ENCODE data around the gene HABP4. TPM values are rescaled to one million over a fixed set of nuclear protein-coding genes. Genes with fewer than 3 reads are reported as not detected.

The HABP4 gene
- total RNA-seq, 4 donors from 2014 or later: 6.3 to 13.4 (median 10.2) TPM

DNA sequence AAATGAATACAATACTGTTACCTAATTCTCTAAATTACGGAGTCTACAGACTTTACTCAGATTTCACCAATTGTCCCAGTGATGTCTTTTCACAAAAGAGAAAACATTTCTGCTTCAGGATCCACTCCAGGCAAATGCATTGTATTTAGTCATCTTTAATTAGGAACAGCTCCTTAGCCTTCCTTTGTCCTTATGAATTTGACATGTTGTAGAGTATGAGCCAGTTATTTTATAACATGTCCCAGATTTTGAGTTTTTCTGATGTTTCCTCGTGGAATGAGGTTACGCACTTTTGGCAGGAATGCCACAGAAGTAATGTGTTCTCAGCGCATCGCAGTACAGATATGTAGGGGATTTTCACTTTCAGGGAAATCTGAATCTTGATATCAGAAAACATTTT, 10.5 kb downstream of the HABP4 start:
- peak in 1 of 2 donors; percentile 26 for DNase-seq (ENCODE audit: low spot score in 2 of 2)
- no peak for TF ChIP-seq CTCF (IDR thresholded peaks at IDR 0.05)
- no peak for TF ChIP-seq POLR2A (IDR thresholded peaks at IDR 0.05)
- intact Hi-C loops (cut with DNase I; ENCODE audit: low total_unique reads): no loop called here
- no peak overlapping the region for H3K4me3 ChIP-seq (ENCODE audit: low read depth, poor library complexity, severe bottlenecking)
- WGBS, 2 donors: 55 to 65% methylated on average over 5 of the region's 5 CpGs

DNA sequence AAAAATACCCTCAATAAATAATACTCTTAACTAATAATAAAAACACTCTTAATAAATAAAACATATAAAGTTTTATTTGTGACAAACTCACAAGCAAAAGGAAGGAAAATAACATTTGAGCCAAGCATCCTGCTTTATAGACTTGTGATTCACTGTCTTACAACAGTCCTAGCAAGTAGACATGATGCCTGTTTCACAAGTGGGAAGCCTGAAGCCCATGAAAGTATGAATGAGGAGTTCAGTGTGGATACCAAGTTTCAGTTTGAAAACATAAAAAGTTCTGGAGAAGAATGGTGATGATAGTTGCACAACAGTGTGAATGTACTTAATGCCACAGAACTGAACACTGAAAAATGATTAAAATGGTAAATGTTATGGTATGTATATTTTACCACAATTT, 10.9 kb downstream of the HABP4 start:
- DNase-seq (ENCODE audit: low spot score in 2 of 2): no peak
- no peak overlapping the region for H3K4me3 ChIP-seq (ENCODE audit: low read depth, poor library complexity, severe bottlenecking)
- intact Hi-C loops (cut with DNase I; ENCODE audit: low total_unique reads): no loop called here
- TF ChIP-seq CTCF (IDR thresholded peaks at IDR 0.05) (no peak), POLR2A (IDR thresholded peaks at IDR 0.05) (no peak)

- 72 to 73% methylated on average over 8 of the region's 8 CpGs for WGBS, 2 donors
- intact Hi-C loops (cut with DNase I; ENCODE audit: low total_unique reads): no loop called here
- H3K4me3 ChIP-seq (ENCODE audit: low read depth, poor library complexity, severe bottlenecking): no peak overlapping the region
Observed at GRCh38 chr9:96461336-96461735, 11.4 kb downstream of the HABP4 start.

GRCh38 chr9:96462541-96462940, 12.6 kb downstream of the HABP4 start:
- 93 to 95% methylated on average over 6 of the region's 6 CpGs for WGBS, 2 donors
- no peak overlapping the region for H3K4me3 ChIP-seq (ENCODE audit: low read depth, poor library complexity, severe bottlenecking)
- no peak for TF ChIP-seq POLR2A (IDR thresholded peaks at IDR 0.05)
- no peak for TF ChIP-seq CTCF (IDR thresholded peaks at IDR 0.05)
- no peak for DNase-seq (ENCODE audit: low spot score in 2 of 2)
- intact Hi-C loops (cut with DNase I; ENCODE audit: low total_unique reads): no loop called here

More at GRCh38 chr9:96461336-96461735, 11.4 kb downstream of the HABP4 start:
- TF ChIP-seq CTCF (IDR thresholded peaks at IDR 0.05) (no peak), POLR2A (IDR thresholded peaks at IDR 0.05) (no peak)
- DNase-seq (ENCODE audit: low spot score in 2 of 2): no peak

- 82 to 85% methylated on average over 6 of the region's 6 CpGs for WGBS, 2 donors
- H3K4me3 ChIP-seq (ENCODE audit: low read depth, poor library complexity, severe bottlenecking): no peak overlapping the region
- intact Hi-C loops (cut with DNase I; ENCODE audit: low total_unique reads): no loop called here
- TF ChIP-seq POLR2A (IDR thresholded peaks at IDR 0.05) (no peak), CTCF (IDR thresholded peaks at IDR 0.05) (no peak)
- no peak for DNase-seq (ENCODE audit: low spot score in 2 of 2)
Observed at GRCh38 chr9:96464426-96464825, 14.5 kb downstream of the HABP4 start.

DNA sequence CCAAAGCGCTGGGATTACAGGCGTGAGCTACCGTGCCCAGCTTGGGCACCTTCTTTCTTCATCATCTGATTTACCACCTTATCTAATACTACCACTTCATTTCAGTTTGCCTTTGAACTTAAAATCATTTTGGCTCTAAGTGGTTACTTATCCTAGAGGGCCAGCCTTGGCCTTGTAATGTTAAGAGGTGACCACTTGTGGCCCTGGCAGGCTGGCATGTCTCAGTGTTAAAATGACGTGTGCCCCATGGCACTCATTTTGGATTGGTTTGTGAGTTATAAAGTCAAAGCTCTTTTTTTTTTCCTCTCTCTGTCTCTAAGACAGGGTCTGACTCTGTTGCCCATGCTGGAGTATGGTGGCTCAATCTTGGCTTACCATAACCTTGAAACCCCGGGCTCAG, 17.8 kb downstream of the HABP4 start:
- TF ChIP-seq POLR2A (IDR thresholded peaks at IDR 0.05) (no peak), CTCF (IDR thresholded peaks at IDR 0.05) (no peak)
- H3K4me3 ChIP-seq (ENCODE audit: low read depth, poor library complexity, severe bottlenecking): no peak overlapping the region
- intact Hi-C loops (cut with DNase I; ENCODE audit: low total_unique reads): no loop called here
- 94 to 96% methylated on average over 5 of the region's 5 CpGs for WGBS, 2 donors
- no peak for DNase-seq (ENCODE audit: low spot score in 2 of 2)
